ENCODE measurements around the gene VGF.
"Not testable (repeated sequence)": the region's sequence is repeated elsewhere in the genome, so short reads cannot be mapped to it uniquely, and the experiment has no call there.

Gene VGF

GRCh38 chr7:101165075-101165957 lies at the start of gene VGF:
TSS of gene VGF (minus strand) at chr7:101165569. CDS start at chr7:101164843, 726 bp downstream.
- DNase-seq, result peak; percentile 88

DNA sequence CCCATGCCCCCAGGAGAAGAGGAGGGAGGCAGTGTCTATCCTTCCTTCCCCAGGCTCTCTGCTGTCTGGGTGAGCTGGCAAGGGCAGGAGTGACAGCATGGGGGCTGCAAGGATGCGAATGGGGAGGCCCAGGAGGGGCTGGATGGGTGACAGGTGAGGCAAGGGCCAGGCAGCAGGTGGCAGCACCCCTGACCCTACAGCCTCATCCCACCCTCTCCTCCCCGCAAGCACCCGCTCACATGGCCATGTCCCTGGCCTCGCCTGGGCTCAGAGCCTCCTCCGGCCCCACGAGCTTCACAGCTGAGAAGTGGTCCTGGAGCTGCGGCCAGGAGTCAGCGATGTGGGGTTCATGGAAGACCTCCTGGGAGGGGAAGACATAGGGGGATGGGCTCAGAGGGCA lies 46.6 kb upstream of the VGF start:
- no peak for DNase-seq

DNA sequence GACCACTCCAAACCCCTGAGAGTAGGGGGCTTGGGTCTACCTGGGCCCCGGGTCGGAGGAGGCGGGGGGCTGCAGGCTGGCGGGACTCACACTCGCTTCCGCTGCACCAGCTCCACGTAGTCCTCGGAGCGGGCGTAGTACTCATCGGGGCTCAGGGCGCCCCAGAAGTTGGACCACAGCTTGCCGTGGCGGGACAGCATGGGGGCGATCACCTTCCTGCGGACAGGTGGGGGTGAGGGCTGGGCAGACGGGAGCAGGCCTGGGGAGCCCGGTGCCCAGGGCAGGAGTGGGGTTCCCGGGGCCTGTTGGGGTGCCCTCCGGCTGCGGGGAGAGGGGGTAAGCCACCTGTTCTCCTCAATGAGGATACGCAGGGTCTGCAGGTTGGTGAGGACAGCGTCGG lies 46.1 kb upstream of the VGF start:
- no peak for DNase-seq

- no peak for DNase-seq
Measured at GRCh38 chr7:101210143-101210542, 44.8 kb upstream of the VGF start.

GRCh38 chr7:101208794-101209193 lies 43.4 kb upstream of the VGF start:
- no peak for DNase-seq

- DNase-seq, result no peak
Measured at GRCh38 chr7:101207459-101207858, 42.1 kb upstream of the VGF start.

- no peak for DNase-seq
Measured at GRCh38 chr7:101206665-101207042, 41.3 kb upstream of the VGF start.

GRCh38 chr7:101205901-101206664 lies 40.7 kb upstream of the VGF start:
- DNase-seq, result no peak

DNA sequence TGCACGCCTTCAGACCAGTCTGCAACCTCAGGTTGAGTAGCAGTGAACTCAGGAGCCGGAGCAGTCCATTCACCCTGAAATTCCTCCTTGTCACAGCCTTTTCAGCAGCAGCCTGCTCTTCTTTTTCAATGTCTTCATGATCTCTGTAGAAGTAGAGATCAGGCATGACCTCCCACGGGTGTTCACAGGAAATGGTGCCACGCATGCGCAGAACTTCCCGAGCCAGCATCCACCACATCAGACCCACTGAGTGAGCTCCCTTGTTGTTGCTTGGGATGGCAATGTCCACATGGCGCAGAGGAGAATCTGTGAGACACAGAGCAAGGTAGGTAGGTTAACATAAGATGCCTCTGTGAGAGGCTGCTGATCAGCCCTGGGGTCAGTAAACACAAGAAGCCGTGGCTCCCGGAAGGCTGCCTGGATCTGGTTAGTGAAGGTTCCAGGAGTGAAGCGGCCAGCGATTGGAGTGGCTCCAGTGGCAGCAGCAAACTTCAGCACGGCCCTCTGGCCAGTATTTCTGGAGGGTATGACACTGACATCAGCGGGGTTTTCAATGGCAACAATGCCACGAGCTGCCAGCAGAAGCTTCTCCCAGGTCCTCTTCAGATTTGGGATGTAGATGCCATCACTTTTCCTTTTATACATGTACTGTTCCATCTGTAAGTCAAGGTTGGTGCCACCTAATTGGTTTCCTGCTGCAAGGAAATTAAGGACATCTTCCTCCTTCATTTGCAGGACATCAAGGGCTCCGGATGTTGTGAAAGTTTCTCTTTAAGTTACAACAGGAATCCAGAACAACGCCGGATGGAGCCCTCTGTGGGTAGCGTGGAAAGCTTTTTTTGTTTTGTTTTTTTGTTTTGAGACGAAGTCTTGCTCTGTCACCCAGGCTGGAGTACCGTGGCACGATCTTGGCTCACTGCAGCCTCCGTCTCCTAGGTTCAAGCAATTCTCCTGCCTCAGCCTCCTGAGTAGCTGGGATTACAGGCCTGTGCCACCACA lies 38.7 kb upstream of the VGF start:
- not testable (repeated sequence) for DNase-seq

- no peak for DNase-seq
Measured at GRCh38 chr7:101202603-101202918, 37.2 kb upstream of the VGF start.

GRCh38 chr7:101201695-101202602 lies 36.6 kb upstream of the VGF start:
- DNase-seq, result no peak

DNA sequence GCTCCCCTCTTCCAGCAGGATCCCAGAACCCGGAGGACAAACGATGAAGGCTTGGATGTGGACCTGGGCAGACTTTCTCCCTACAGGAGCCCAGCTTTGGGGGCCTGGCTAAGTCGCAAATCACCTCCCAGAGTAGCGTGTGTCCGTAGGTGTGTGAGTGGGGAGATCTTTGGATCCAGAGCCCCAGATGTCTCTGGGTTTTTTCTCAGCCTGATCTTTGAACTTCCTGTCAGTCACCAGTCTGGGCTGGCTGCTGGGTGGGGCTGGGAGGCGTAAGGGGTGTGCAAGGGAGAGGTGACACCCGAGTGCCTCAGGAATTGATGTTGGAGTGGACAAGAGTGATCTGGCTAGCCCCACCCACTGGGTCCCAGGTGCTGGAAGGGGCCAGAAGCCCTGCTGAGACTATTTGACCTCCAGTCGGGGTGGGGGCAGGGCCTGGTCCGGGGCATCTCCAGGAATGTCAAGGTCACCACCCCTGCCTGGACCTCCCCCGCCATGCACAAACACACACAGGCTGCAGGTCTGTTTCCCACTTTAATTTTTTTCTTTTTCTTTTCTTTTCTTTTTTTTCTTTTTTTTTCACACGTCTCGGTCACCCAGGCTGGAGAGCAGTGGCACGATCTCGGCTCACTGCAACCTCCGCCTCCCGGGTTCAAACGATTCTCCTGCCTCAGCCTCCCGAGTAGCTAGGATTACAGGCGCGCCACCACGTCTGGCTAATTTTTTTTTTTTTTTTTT lies 35.7 kb upstream of the VGF start, which contains the start of gene MOGAT3:
TSS of gene MOGAT3 (minus strand) at position 175 of the 738 bp plus-strand sequence. CDS start 182 bp downstream, outside the sequence.
- no peak for DNase-seq

GRCh38 chr7:101200504-101200861 lies 35.1 kb upstream of the VGF start:
- DNase-seq, result no peak

DNA sequence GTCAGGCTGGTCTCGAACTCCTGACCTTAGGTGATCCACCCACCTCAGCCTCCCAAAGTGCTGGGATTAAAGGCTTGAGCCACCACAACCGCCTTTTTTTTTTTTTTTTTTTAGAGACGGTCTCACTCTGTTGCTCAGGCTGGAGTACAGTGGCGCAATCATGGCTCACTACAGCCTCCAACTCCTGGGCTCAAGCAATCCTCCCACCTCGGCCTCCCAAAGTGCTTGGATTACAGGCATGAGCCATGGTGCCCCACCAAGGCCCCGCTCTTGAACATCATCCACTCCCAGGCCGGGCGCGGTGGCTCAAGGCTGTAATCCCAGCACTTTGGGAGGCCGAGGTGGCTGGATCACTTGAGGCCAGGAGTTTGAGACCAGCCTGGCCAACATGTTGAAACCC lies 34.2 kb upstream of the VGF start:
- not testable (repeated sequence) for DNase-seq

DNA sequence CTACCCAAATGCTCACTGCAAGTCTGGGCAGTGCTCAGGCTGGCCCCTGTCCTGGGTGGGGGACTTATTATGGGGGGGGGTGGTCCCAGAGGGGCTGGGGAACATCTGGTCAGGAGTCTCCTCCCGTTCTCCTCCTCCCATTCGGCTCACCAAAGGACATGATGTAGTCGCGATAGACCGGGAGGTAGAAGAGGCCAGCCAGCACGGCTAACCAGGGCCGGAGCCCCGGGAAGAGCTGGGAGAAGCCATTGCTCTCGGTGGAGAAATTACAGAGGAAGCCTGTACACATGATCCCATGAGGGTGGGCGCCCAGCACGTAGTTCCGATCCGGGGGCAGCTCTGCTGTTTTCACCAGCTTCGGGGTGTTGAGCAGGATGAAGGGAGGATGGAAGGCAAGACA lies 33.1 kb upstream of the VGF start:
- DNase-seq, result no peak

DNA sequence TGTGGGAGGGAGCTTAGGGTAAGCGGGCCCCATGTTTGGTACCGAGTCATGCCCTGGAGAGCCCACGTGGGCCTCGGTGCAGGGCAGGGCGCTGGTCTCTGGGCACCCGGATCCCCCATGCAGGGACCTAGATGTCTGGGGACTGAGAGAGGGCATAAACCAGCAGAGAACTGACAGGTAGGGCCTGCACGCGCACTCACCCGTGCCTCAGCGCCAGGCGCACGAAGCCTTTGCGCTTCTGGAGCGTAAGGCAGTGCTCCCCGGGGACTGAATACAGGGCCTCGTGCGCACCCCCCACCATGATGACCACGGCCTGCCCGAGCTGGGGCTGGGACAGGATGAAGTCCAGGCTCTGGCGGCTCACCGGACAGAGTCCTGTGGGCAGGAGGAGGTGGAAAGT lies 32.6 kb upstream of the VGF start:
- DNase-seq, result no peak

GRCh38 chr7:101195884-101196283 lies 30.5 kb upstream of the VGF start:
- no peak for DNase-seq

- DNase-seq, result no peak
Measured at GRCh38 chr7:101189109-101189508, 23.7 kb upstream of the VGF start.

DNA sequence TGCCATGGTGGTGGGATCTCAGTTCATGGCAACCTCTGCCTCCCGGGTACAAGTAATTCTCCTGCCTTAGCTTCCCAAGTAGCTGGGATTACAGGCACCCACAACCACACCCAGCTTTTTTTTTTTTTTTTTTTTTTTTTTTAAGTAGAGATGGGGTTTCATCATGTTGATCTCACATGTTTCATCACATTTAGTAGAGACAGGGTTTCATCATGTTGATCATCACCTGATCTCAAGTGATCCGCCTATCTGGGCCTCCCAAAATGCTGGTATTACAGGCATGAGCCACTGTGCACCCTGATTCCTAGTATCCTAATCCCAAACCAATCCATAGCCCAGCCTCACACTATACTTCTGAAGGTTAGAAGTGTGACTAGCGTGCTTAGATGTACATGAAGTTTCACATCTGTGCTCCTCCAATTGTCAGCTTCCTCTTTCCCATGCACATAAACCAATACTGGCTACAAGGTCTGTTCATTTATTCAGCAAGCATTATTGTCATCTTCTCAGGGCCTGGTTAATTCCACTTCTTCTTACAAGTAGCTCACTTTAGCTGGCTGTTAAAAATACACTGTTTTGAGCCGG lies 21.6 kb upstream of the VGF start:
- no peak for DNase-seq

- DNase-seq, result no peak
Measured at GRCh38 chr7:101186194-101186593, 20.8 kb upstream of the VGF start.

Data from COR-L47 (cell line).